ENCODE data around the gene DLGAP4. TPM values are rescaled to one million over a fixed set of nuclear protein-coding genes. Genes with fewer than 3 reads are reported as not detected.

DLGAP4 gene
- total RNA-seq, 1 experiment from 2014 or later: 40.3 TPM

DNA sequence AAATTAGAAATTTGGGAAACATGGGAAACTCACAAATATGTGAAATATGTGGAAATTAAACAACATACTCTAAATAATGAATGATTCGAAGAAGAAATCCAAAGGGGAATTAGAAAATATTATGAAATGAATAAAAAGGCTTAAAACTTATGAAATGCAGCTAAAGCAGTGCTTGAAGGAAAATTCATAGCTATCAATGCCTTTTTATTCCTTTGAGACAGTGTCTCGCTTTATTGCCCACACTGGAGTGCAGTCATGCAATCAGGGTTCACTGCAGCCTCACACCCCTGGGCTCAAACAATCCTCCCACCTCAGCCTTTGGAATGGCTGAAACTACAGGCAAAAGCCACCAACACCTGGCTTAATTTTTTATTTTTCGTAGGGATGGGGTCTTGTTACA lies 259.4 kb downstream of the DLGAP4 start (continued):
- no peak for TF ChIP-seq MAX (IDR thresholded peaks at IDR 0.05)
- TF ChIP-seq RAD21 (IDR thresholded peaks at IDR 0.05; ENCODE audit: low read depth): no peak
- TF ChIP-seq YY1 (IDR thresholded peaks at IDR 0.05; ENCODE audit: extremely low read depth, insufficient replicate concordance, low read depth, low read length): no peak
- no peak for TF ChIP-seq JUND (IDR thresholded peaks at IDR 0.05)
- no peak for TF ChIP-seq SIN3A (IDR thresholded peaks at IDR 0.05; ENCODE audit: low read depth)
- TF ChIP-seq, protein P1, sequence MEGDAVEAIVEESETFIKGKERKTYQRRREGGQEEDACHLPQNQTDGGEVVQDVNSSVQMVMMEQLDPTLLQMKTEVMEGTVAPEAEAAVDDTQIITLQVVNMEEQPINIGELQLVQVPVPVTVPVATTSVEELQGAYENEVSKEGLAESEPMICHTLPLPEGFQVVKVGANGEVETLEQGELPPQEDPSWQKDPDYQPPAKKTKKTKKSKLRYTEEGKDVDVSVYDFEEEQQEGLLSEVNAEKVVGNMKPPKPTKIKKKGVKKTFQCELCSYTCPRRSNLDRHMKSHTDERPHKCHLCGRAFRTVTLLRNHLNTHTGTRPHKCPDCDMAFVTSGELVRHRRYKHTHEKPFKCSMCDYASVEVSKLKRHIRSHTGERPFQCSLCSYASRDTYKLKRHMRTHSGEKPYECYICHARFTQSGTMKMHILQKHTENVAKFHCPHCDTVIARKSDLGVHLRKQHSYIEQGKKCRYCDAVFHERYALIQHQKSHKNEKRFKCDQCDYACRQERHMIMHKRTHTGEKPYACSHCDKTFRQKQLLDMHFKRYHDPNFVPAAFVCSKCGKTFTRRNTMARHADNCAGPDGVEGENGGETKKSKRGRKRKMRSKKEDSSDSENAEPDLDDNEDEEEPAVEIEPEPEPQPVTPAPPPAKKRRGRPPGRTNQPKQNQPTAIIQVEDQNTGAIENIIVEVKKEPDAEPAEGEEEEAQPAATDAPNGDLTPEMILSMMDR (IDR thresholded peaks at IDR 0.05 in 2 of 3, conservative IDR thresholded peaks at IDR 0.05 in 1 of 3; ENCODE audit: borderline replicate concordance in 1 of 3, insufficient read depth in 1 of 3, low read depth in 2 of 3, low read length in 2 of 3): no peak
- TF ChIP-seq, protein P2, sequence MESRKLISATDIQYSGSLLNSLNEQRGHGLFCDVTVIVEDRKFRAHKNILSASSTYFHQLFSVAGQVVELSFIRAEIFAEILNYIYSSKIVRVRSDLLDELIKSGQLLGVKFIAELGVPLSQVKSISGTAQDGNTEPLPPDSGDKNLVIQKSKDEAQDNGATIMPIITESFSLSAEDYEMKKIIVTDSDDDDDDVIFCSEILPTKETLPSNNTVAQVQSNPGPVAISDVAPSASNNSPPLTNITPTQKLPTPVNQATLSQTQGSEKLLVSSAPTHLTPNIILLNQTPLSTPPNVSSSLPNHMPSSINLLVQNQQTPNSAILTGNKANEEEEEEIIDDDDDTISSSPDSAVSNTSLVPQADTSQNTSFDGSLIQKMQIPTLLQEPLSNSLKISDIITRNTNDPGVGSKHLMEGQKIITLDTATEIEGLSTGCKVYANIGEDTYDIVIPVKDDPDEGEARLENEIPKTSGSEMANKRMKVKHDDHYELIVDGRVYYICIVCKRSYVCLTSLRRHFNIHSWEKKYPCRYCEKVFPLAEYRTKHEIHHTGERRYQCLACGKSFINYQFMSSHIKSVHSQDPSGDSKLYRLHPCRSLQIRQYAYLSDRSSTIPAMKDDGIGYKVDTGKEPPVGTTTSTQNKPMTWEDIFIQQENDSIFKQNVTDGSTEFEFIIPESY (IDR thresholded peaks at IDR 0.05; ENCODE audit: extremely low read depth, insufficient replicate concordance, low read length): no peak
- TF ChIP-seq FOSL1 (IDR thresholded peaks at IDR 0.05; ENCODE audit: low read depth): no peak

- Histone ChIP-seq H3K4me2 (ENCODE audit: low read length) (0 out of 2 replicates have a peak overlapping the region, but pooled peaks have one; percentile 13), H3K9me2 (ENCODE audit: insufficient read depth) (no peaks in the 10 kb centered on the region), H3K36me3 (ENCODE audit: control insufficient read depth in 1 of 2, insufficient read depth in 2 of 2, low read length in 2 of 2) (no peaks in the 10 kb centered on the region), H4K20me1 (ENCODE audit: insufficient read depth) (no peaks in the 10 kb centered on the region), H3K4me3 (replicated peaks in 1 of 2; ENCODE audit: low read depth in 1 of 2, low read length in 2 of 2) (no peak overlapping the region), H3K27me3 (ENCODE audit: insufficient read depth, low read length) (no peaks in the 10 kb centered on the region), H3K9me3 (ENCODE audit: control insufficient read depth in 1 of 2, insufficient read depth in 1 of 2, low read depth in 1 of 2, low read length in 2 of 2) (peaks cover 0 to 4% of the 10 kb centered on the region in 2 experiments; a peak in 1 of 4 replicates), H3K79me2 (ENCODE audit: insufficient read depth, low read length) (0 out of 2 replicates have a peak, but pooled peaks cover under 1% of the 10 kb centered on the region), H3K27ac (ENCODE audit: low read depth, low read length) (no peak overlapping the region), H2AFZ (ENCODE audit: low read depth, low read length, poor library complexity, severe bottlenecking) (no peak overlapping the region), H3K9ac (ENCODE audit: low read length) (no peak overlapping the region), H3K4me1 (ENCODE audit: control insufficient read depth in 1 of 2, insufficient read depth in 2 of 2, low read length in 2 of 2) (peaks cover 5 to 20% of the 10 kb centered on the region in 2 experiments)
- intact Hi-C loops (cut with micrococcal nuclease): no loop called here
- no TSS peak for BruUV-seq (replicated peaks)
- RAD21 ChIA-PET (ENCODE audit: low non-redundant PET in 1 of 2, low total read pairs in 2 of 2, uncharacterized antibody in 2 of 2, unreplicated experiment in 2 of 2): no interaction called here
- CTCF ChIA-PET: no interaction called here
- DNase-seq (ENCODE audit: low read depth, low spot score) (no peak), ATAC-seq (no peak)
- POLR2A ChIA-PET: no interaction called here
- TF ChIP-seq EZH2 (IDR thresholded peaks at IDR 0.05) (no peak), RAD21 (IDR thresholded peaks at IDR 0.05; ENCODE audit: low read depth) (no peak), CEBPB (IDR thresholded peaks at IDR 0.05; ENCODE audit: low read depth) (no peak), ELF1 (IDR thresholded peaks at IDR 0.05; ENCODE audit: borderline replicate concordance, low read depth) (no peak), FOSL1 (IDR thresholded peaks at IDR 0.05; ENCODE audit: low read depth) (no peak), YY1 (IDR thresholded peaks at IDR 0.05; ENCODE audit: extremely low read depth, insufficient replicate concordance, low read depth, low read length) (no peak), JUND (IDR thresholded peaks at IDR 0.05) (no peak), SP1 (IDR thresholded peaks at IDR 0.05; ENCODE audit: low read depth) (no peak)
- TF ChIP-seq, protein P2 (IDR thresholded peaks at IDR 0.05; ENCODE audit: extremely low read depth, insufficient replicate concordance, low read length): no peak
- TF ChIP-seq, protein P3, sequence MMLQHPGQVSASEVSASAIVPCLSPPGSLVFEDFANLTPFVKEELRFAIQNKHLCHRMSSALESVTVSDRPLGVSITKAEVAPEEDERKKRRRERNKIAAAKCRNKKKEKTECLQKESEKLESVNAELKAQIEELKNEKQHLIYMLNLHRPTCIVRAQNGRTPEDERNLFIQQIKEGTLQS (IDR thresholded peaks at IDR 0.05): no peak
- TF ChIP-seq, protein P1 (IDR thresholded peaks at IDR 0.05 in 2 of 3, conservative IDR thresholded peaks at IDR 0.05 in 1 of 3; ENCODE audit: borderline replicate concordance in 1 of 3, insufficient read depth in 1 of 3, low read depth in 2 of 3, low read length in 2 of 3): no peak
Measured at GRCh38 chr20:36569847-36570429, 263.8 kb downstream of the DLGAP4 start.
